GM18519 (cell line): ENCODE data around the gene TSTD2.

Experiments used
- ATAC-seq: cut with Tn5 transposase; IDR thresholded peaks from one replicate; pipeline ENCODE4 v1.9.1; 2021; ENCODE audit warnings: mild to moderate bottlenecking, moderate library complexity; ENCODE audit not compliant: unreplicated experiment, low FRiP score

The TSTD2 gene

GRCh38 chr9:97632985-97633858 lies at the start of gene TSTD2, which contains the start of gene NCBP1:
TSS of gene TSTD2 (minus strand) at chr9:97633368. CDS start at chr9:97627562, 5,806 bp downstream.
TSS of gene NCBP1 (plus strand) at chr9:97633821. CDS start at chr9:97633882, 61 bp downstream.
- ATAC-seq, result peak; percentile 72

- ATAC-seq, result no peak
These were observed 49.1 kb upstream of the TSTD2 start for GRCh38 chr9:97682242-97682641.

GRCh38 chr9:97675655-97676054 lies 42.5 kb upstream of the TSTD2 start:
- no peak for ATAC-seq

DNA sequence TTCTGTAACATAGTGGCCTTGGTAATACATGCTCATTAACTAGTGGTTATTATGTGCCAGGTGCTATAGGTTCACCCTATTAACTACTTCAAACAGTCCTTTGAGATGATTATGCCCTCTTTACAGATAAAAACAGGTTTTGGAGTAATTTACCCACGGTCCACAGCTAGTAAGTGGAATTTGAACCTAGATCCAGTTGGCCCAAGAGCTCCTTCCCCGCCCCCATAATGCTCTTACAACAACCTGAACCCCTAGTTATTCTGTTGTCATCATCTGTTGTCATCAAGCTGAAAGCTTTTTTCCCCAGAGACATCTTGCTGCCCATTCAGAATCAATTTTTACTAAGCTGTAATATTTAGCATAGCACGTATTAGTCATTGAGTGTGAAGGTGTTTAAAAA lies 40.8 kb upstream of the TSTD2 start:
- ATAC-seq, result no peak

DNA sequence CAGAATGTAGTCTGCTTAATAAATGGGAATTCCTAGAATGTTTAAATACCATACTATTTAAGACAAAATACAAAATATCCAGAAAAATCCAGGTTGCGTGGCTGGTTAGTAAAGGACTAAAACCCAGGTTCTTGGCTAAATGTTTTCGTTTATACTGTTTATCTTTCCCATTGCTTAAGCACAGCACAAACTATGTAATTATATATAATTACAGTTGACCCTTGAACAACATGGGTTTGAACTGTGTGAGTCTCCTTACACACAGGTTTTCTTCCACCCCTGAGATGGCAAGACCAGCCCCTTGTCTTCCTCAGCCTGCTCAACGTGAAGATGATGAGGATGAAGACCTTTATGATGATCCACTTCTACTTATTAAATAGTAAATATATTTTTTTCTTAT lies 39.2 kb upstream of the TSTD2 start:
- no peak for ATAC-seq

DNA sequence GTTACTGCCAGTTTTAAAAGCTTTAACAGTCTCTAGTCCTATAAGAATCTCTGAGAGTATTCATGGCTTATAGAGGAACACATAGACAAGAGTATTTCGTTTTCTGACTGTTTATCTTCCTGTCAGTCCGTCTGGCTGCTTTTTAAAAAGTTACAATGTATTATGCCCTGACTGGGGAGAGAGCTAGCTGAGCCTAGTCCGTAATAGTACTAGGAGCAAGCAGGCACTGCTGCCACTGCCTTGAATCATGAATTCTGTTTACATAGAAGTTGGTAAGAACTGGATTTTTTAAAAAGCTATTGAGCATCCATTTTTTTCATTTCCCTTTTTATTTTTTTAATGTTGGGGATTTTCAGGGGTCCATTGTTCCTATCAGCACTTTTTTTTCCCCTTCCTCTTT lies 37.4 kb upstream of the TSTD2 start:
- no peak for ATAC-seq

GRCh38 chr9:97668485-97668884 lies 35.3 kb upstream of the TSTD2 start:
- ATAC-seq, result no peak

DNA sequence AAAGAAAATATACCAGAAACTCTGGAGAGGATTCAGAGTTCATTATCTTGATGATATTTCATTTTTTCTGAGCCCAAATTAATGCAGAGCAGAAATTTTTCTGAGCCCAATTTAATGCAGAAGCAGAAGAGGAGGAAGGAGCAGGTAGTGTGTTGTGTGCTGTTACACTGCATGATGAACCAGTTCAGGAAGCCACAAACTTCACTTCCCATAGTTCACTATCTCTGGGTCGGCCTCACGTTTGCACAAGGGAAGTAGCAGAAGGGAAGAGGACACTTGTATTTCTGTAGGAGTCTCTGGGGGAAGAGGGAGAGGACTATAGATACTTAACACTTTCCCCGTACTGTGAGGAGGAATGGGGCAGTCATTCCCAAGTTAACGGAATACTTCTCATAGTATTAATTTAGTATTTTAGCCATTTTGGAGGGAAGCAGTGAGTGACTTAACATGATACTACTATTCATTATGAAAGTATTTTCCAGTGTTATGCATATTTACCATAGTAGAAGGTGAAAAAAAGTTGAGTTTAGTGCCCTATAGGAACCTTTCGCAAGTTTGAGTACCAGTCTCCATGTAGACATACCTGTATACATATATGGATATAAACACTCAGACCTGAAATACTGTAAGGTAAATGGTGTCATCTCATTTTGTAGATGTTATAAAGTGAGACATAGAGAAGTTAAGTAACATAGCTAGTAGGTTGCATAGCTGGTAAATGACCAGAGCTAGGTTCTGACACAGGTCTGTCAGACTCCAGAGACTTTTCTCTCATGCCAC lies 33.9 kb upstream of the TSTD2 start:
- ATAC-seq, result no peak

DNA sequence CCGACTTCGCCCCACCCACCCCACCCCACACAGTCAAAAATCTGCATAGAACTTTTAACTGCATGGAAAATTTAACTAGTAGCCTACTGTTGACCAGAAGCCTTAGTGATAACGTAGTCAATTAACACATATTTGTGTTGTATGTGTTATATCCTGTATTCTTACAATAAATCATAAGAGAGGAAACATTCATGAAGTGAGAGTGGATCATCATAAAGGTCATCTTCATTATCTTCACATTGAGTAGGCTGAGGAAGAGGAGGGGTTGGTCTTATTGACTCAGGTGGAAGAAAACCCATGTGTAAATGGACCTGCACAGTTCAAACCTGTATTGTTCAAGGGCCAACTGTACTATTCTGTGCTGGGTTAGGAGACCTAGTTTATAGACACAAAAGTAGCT lies 32.6 kb upstream of the TSTD2 start:
- ATAC-seq, result no peak

DNA sequence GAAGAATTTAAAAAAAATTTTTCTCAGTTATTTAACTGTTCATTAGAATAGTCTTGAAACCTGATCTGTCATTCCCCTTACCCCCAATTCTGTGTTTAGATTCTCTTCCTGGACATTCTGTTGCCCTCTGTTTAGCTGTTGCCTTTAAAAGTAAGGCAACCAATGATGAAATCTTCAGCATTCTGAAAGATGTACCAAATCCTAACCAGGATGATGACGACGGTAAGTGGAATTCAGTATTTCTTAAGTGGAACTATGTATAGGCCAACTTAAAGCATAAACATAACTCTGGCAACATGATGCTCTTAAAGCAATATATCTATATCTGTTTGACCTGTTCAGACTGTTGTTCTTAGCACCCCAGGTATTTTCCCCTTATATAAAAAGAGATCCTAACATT lies 27.7 kb upstream of the TSTD2 start:
- no peak for ATAC-seq

DNA sequence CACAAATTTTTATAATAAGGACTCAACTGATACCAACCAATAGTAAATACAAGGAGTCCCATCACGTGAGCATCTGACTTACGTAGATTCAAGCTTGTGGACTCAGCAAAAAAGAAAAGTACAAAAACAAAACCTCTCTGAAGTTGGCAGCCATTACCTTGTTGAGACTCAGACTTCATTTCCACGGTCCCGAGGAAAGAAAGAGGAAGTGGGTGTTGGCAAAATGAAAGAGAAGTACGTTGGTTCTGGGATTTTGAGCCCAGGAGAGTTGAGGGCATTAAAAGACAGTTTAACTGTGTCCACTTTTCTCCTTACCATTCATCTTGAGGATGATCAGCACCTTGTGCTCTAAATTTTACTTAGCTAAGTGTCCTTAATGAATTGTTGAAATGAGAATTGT lies 27.2 kb upstream of the TSTD2 start:
- ATAC-seq, result no peak

GRCh38 chr9:97659771-97660170 lies 26.6 kb upstream of the TSTD2 start:
- no peak for ATAC-seq

- ATAC-seq, result no peak
These were observed 25.5 kb upstream of the TSTD2 start for GRCh38 chr9:97658707-97659106.

- no peak for ATAC-seq
These were observed 18.5 kb upstream of the TSTD2 start for GRCh38 chr9:97651646-97652045.

DNA sequence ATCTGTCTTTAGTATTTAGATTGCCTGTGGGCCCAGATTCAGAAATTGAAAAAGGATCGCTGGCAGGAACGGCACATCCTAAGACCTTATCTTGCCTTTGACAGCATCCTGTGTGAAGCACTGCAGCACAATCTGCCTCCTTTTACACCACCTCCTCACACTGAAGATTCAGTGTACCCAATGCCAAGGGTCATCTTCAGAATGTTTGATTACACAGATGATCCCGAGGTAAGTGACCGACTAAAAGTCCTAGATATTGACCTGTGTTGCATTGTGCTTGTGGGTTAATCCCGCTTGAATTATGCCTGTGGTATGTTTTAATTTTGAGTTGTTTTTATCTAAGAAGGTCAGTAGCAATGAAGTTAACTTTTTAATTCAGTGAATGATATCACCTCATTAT lies 14.8 kb upstream of the TSTD2 start:
- ATAC-seq, result no peak

GRCh38 chr9:97645720-97646119 lies 12.6 kb upstream of the TSTD2 start:
- ATAC-seq, result no peak

GRCh38 chr9:97640325-97640724 lies 7.2 kb upstream of the TSTD2 start:
- no peak for ATAC-seq

DNA sequence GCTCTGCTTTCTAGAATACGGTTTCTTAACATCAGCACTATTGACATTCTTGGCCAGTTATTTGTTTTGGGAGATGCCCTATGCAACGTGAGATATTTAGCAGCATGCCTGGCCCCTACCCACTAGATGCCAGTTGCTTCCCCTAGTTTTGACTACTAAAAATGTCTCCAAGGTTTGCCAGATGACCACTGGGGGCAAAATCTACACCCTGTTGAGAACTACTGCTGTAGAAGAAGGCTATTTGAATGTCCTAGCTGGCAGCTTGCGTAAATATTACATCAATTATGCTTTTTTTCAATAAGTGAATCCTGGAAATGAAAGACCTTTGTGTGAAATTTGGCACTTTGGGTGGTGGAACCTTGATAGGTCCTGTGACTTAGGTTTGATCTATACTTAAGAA lies 5.5 kb upstream of the TSTD2 start:
- no peak for ATAC-seq

GRCh38 chr9:97636903-97637302 lies 3.7 kb upstream of the TSTD2 start:
- ATAC-seq, result no peak

- no peak for ATAC-seq
These were observed 1.9 kb upstream of the TSTD2 start for GRCh38 chr9:97635026-97635425.

DNA sequence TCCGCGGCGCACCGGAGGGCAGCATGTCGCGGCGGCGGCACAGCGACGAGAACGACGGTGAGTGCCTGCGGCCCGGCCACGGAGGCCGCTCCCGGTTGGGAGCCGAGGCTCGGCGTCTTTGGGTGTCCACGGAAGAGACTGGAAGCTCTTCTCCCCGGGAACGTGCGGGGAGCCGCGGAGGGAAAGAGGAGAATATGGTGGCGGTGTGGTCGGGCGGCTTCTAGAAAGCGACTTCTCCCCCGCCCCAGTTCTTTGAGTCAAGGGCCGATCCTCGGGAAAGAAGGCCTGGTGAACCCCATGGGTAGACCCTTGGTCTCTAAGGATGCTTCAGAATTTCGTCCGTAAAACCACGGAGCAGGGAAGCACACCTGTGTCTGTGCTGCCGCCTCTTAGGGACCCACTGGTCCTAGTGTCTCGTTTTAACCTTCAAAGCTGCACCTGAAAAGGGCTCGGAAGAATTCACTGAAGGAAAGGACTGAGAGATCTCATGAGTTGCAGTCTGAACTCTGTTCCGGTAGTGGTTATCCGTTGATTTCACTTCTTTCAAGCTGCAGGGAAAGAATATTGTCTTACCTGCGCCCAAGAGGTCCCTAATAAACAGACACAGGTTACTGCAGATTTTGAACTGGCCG lies 807 bp upstream of the TSTD2 start:
- no peak for ATAC-seq
